HG03175 (cell line): ENCODE data around the gene C16orf92.

Experiments used
- ATAC-seq: cut with Tn5 transposase; IDR thresholded peaks from one replicate; pipeline ENCODE4 v1.9.1; 2021; ENCODE audit warnings: mild to moderate bottlenecking, moderate library complexity; ENCODE audit not compliant: unreplicated experiment

Gene C16orf92

GRCh38 chr16:29988346-29989075 is 34.5 kb upstream of the C16orf92 start:
- no peak for ATAC-seq

DNA sequence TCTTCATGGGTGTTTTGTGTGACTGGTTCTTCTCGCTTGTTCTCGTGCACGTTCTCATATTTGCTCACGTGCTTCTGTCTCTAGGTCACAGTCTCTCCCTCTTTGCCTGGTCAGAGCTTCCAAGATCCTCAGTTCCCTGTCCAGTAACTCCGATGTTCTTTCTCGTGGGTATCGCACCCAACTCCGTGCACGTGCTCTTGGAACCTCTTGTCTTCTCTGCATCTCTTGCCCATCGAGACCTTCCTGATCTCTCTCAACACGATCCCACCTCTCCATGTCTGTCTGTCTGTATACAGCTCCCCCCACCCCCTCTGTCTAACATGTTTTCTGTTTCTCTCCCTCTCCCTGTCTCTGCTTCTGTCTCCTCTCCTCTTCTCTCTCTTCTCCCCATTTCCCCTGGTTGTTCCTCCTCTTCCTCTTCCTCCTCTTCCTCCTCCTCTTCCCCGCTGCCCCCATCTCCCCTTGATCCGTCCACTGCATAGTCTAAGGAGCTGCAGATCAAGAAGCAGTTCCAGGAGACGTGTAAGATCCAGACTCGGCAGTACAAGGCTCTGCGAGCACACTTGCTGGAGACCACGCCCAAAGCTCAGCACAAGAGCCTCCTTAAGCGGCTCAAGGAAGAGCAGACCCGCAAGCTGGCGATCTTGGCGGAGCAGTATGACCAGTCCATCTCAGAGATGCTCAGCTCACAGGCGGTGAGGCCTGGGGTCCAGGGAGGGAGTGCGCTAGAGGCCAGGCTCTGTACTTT is 33.7 kb upstream of the C16orf92 start:
- no peak for ATAC-seq

DNA sequence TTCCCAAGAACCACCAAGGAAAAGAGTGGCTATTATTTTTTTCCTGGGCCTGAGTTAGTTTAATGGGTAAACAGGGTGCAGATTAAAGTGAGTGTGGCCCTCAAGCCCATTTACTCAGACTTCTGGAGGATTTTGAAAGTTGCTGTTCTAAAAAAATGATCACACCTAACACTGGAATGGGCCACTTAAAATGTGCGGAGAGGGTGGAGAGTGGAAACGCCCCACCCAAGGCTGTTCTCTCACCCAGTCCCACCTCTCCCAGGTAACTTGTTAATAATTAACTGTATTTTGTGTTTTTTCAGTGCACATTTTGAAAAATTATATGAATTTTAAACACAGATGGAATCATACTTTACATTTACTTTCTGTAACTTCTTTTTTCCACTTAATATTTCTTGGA is 33.0 kb upstream of the C16orf92 start:
- no peak for ATAC-seq

GRCh38 chr16:29990883-29991570 is 32.0 kb upstream of the C16orf92 start:
- ATAC-seq: no peak

DNA sequence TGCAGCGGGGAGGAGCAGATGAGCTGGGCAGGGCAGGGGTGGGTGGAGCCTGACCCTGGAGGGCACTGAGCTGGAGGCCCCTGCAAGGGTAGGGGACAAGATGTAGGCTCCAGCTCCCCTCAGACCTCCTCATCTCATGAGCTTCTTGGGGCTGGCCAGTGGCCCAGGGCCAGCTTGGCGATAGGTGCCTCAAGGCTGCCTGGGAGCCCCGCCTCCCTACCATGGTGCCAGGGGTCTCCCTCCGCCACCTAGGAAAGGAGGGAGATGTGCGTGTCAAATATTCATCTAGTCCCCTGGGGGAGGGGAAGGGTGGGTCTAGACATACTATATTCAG is 31.5 kb upstream of the C16orf92 start:
- ATAC-seq: no peak

DNA sequence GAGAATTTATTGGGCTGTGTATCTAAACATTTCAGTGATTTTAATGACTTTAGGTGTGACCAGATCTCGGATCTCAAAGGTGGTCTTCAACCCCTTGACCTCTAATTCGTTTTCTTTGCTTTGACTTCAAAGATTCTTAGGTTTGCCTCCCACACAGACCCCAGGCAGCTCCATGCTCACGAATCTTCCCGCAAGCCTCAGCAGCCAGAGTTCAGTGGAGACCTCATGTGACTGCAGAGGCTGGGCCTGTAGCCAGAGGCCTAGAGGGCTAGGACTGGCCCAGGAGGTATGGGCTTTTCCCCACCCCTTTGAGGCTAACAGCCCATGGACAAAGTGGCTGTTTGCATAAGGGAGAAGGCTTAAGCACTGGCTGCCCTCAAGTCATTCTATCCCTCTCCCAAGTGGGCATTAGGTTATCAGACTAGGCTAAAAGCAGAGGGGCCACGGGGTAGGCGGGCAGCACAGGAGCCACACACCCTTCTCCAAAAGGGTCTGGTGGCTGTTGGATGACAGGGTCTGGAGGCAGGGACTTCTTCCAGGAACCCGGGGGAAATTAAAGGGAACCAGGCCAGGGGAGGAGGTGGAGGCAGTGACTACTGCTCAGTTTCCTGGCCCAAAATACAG is 30.5 kb upstream of the C16orf92 start:
- no peak for ATAC-seq

GRCh38 chr16:29993191-29993902 is 29.7 kb upstream of the C16orf92 start:
- ATAC-seq: no peak

GRCh38 chr16:29993903-29994599 is 28.9 kb upstream of the C16orf92 start:
- ATAC-seq: no peak

DNA sequence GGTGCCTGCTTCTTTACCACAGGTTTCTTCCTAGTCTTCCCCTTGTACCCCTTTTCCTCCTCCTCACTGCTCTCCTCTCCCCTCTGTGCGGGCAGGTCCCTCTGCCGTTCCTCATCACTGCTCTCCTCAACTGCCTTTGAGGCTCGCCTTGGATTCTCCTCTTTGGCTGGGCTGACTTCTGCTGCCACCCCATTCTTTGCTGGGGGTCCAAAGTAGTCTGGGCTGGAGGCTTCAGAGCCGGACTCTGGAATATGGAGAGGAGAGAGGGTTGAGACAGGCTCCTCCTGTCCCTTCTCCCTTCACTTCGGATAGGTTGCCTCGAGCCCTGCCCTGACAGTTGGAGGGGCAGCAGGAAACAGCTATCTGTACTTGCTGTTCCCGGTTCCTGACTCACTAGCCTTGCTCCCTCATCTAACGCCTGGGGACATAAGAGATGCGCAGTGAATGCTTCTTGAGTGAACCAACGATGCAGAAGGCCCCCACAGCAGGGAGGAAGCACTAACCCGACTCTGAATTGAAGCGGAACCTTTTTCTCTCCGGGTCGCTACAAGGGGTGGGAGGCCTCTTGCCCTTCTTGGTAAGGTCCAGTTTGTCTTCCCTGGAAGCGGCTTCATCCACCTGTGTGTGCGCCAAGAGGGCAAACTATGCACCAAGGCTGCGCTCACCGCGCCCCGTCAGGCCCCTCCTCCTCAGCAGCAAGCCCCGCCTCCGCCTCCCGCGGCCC is 28.2 kb upstream of the C16orf92 start:
- ATAC-seq: peak; percentile 31

GRCh38 chr16:29995324-29995910 is 27.6 kb upstream of the C16orf92 start, which contains the start of gene HIRIP3:
HIRIP3 (minus strand) TSS chr16:29995617; CDS start chr16:29995605, 12 bp downstream.
- ATAC-seq: peak; percentile 58

GRCh38 chr16:29995911-29996765 is 26.9 kb upstream of the C16orf92 start, which contains the start of gene INO80E:
INO80E (plus strand) TSS chr16:29996241; CDS start chr16:29996311, 70 bp downstream.
- peak; percentile 95 for ATAC-seq

- no peak for ATAC-seq
These were observed 26.2 kb upstream of the C16orf92 start for GRCh38 chr16:29996766-29997250.

GRCh38 chr16:29999605-30000004 is 23.4 kb upstream of the C16orf92 start:
- ATAC-seq: no peak

DNA sequence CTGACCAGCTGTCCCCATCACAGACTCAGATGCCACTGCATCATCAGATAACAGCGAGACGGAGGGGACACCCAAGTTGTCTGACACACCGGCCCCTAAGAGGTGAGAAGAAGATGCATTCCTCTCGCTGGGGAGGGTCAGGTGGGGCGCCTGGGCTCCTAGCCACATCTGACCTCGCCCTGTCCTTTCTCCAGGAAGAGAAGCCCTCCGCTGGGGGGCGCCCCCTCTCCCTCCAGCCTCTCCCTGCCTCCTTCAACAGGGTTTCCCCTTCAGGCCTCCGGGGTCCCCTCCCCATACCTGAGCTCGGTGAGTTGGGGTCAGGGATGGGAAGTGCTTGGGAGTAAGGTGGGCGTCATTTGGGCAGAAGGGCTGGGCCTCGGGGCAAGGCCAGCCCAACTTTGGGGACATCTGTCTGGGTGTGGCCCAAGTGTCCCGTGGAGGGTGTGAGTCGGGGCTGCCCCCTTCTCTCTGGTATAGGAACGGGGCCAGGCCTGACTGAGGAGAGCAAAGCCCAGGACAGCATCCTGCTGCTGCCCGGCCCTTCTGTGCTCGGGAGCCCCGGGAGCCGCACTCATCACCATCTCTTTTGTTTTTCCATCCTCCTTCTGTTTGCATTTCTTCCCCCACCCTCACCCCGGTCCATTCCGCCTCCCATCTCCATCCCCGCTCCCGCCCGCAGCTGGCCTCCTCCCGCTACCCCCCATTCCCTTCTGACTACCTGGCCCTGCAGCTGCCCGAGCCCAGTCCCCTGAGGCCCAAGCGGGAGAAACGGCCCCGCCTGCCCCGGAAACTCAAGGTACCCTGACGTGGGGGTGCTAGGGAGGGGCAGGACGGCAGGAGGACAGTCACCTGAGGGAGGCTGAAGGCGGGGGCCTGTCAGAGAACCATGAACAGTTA is 22.0 kb upstream of the C16orf92 start:
- ATAC-seq: no peak

GRCh38 chr16:30002614-30003346 is 20.2 kb upstream of the C16orf92 start:
- no peak for ATAC-seq
